ENCODE measurements around the gene SLC27A1.
"Not testable (repeated sequence)": the region's sequence is repeated elsewhere in the genome, so short reads cannot be mapped to it uniquely, and the experiment has no call there.

The SLC27A1 gene

GRCh38 chr19:17550076-17550667, 79.8 kb downstream of the SLC27A1 start:
- Histone ChIP-seq H3K4me3 (ENCODE audit: low read depth in 1 of 2, low read length in 2 of 2) (no peak overlapping the region), H3K36me3 (ENCODE audit: insufficient read depth, low read length) (no peaks in the 10 kb centered on the region), H3K9ac (ENCODE audit: low read length) (no peak overlapping the region), H3K27ac (ENCODE audit: low read depth, low read length) (no peak overlapping the region), H3K27me3 (ENCODE audit: control insufficient read depth in 1 of 2, insufficient read depth in 2 of 2, low read length in 2 of 2) (no peaks in the 10 kb centered on the region), H3K9me3 (ENCODE audit: low read length) (no peaks in the 10 kb centered on the region), H3K4me1 (ENCODE audit: insufficient read depth, low read length) (peaks cover 4% of the 10 kb centered on the region)

GRCh38 chr19:17552735-17553134, 82.4 kb downstream of the SLC27A1 start:
- H3K4me1 ChIP-seq (ENCODE audit: insufficient read depth, low read length); H3K27me3 ChIP-seq (ENCODE audit: control insufficient read depth in 1 of 2, insufficient read depth in 2 of 2, low read length in 2 of 2); H3K9me3 ChIP-seq (ENCODE audit: low read length); H3K4me3 ChIP-seq (ENCODE audit: low read depth in 1 of 2, low read length in 2 of 2); H3K27ac ChIP-seq (ENCODE audit: low read depth, low read length); H3K9ac ChIP-seq (ENCODE audit: low read length); H3K36me3 ChIP-seq (ENCODE audit: insufficient read depth, low read length): not testable (repeated sequence)

GRCh38 chr19:17553256-17553655, 82.9 kb downstream of the SLC27A1 start:
- H3K27me3 ChIP-seq (ENCODE audit: control insufficient read depth in 1 of 2, insufficient read depth in 2 of 2, low read length in 2 of 2): no peaks in the 10 kb centered on the region
- H3K9me3 ChIP-seq (ENCODE audit: low read length): no peaks in the 10 kb centered on the region
- no peak overlapping the region for H3K27ac ChIP-seq (ENCODE audit: low read depth, low read length)
- no peaks in the 10 kb centered on the region for H3K36me3 ChIP-seq (ENCODE audit: insufficient read depth, low read length)
- H3K4me3 ChIP-seq (ENCODE audit: low read depth in 1 of 2, low read length in 2 of 2): no peak overlapping the region
- H3K9ac ChIP-seq (ENCODE audit: low read length): no peak overlapping the region
- H3K4me1 ChIP-seq (ENCODE audit: insufficient read depth, low read length): peaks cover 4% of the 10 kb centered on the region

GRCh38 chr19:17554968-17555479, 84.7 kb downstream of the SLC27A1 start:
- Histone ChIP-seq H3K4me1 (ENCODE audit: insufficient read depth, low read length) (peaks cover 4% of the 10 kb centered on the region), H3K36me3 (ENCODE audit: insufficient read depth, low read length) (peaks cover 10% of the 10 kb centered on the region), H3K4me3 (ENCODE audit: low read depth in 1 of 2, low read length in 2 of 2) (peak overlapping the region; percentile 53 to 68), H3K9me3 (ENCODE audit: low read length) (no peaks in the 10 kb centered on the region), H3K27ac (ENCODE audit: low read depth, low read length) (peak overlapping the region; percentile 70), H3K9ac (ENCODE audit: low read length) (no peak overlapping the region), H3K27me3 (ENCODE audit: control insufficient read depth in 1 of 2, insufficient read depth in 2 of 2, low read length in 2 of 2) (no peaks in the 10 kb centered on the region)

- peak within 1 kb of the TSS; percentile 72 to 91 for H3K4me3 ChIP-seq (ENCODE audit: low read depth in 1 of 2, low read length in 2 of 2)
- no peaks in the 10 kb centered on the region for H3K9me3 ChIP-seq (ENCODE audit: low read length)
- no peak within 1 kb of the TSS for H3K9ac ChIP-seq (ENCODE audit: low read length)
- peaks cover 15% of the 10 kb centered on the region for H3K36me3 ChIP-seq (ENCODE audit: insufficient read depth, low read length)
- H3K4me1 ChIP-seq (ENCODE audit: insufficient read depth, low read length): peaks cover 4% of the 10 kb centered on the region
- no peaks in the 10 kb centered on the region for H3K27me3 ChIP-seq (ENCODE audit: control insufficient read depth in 1 of 2, insufficient read depth in 2 of 2, low read length in 2 of 2)
- H3K27ac ChIP-seq (ENCODE audit: low read depth, low read length): peak within 1 kb of the TSS; percentile 86
Measured at GRCh38 chr19:17555480-17555928, 85.2 kb downstream of the SLC27A1 start, which contains the start of gene COLGALT1. TSS of gene COLGALT1 (plus strand) at chr19:17555649. CDS start at chr19:17555714, 65 bp downstream.

Data from muscle layer of colon (tissue), 2 donors.